ENCODE data around the gene CHMP4A. TPM values are rescaled to one million over a fixed set of nuclear protein-coding genes. Genes with fewer than 3 reads are reported as not detected.
A peak's percentile ranks its signal among the peaks of the same experiment; 100 is the strongest.

The CHMP4A gene
- total and polyA plus RNA-seq, 2 of the 13 experiments (the other 11 are each of a cell fraction or from before 2014, with no cell fraction given): 83.6 to 113 TPM

DNA sequence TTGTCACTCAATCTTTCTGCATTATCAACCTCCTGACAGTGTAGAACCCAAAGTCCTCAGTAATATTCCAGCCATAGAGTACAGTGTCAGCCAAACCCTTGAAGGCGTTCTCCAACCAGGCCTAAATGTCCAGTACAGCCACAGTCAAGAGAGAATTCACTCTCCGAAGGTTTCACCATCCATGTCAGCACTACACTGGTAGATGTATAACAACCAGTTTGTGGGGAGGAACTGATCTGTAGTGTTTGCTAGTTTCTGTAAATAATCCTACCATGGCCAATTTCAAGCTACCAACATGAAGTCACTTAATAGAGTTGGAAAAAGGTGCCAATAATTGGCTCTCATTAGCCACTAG, 3.0 kb upstream of the CHMP4A start:
- intact Hi-C loops (cut with micrococcal nuclease; ENCODE audit: unreplicated experiment) (loop anchor here (1.0 to 2.0 kb wide), 4 partner anchors 16 to 81 kb away; partner anchors contain the start of genes GMPR2, NEDD8, RABGGTA and TINF2), in situ Hi-C loops (cut with HindIII; ENCODE audit: extremely low pct_ligation_motif_present, low pct_unique_long_range_greater_than_20kb) (no loop called here)
- WGBS (ENCODE audit: low lambda C conversion rate): 94% methylated on average over 2 of the region's 2 CpGs
- peak overlapping the region; percentile 1 for H3K27ac ChIP-seq (ENCODE audit: extremely low read length, insufficient read depth, low read length)
- no peaks in the 10 kb centered on the region for H4K20me1 ChIP-seq (ENCODE audit: insufficient read depth, low read length)
- no TSS peak for BruUV-seq (replicated peaks)
- peak overlapping the region in 1 of 3 experiments; percentile 98; a peak in 1 of 6 replicates for H3K4me3 ChIP-seq (replicated peaks in 1 of 3; ENCODE audit: insufficient read depth in 1 of 3, low read depth in 2 of 3, low read length in 3 of 3)
- no peaks in the 10 kb centered on the region for H3K9me3 ChIP-seq (ENCODE audit: low read length)
- DNase-seq (ENCODE audit: low spot score) (no peak), FAIRE-seq (no peak), ATAC-seq (no peak)
- peaks cover 22% of the 10 kb centered on the region for H3K79me2 ChIP-seq (ENCODE audit: insufficient read depth, low read length)
- peaks cover 8 to 15% of the 10 kb centered on the region in 2 experiments; a peak in 4 of 5 replicates for H3K36me3 ChIP-seq (replicated peaks in 1 of 2; ENCODE audit: control insufficient read depth in 1 of 2, insufficient read depth in 2 of 2, low read length in 2 of 2)
- peak overlapping the region; percentile 81 for H3K9ac ChIP-seq (ENCODE audit: insufficient read depth, low read depth, low read length)
- peak overlapping the region; percentile 93 for H3K4me2 ChIP-seq (ENCODE audit: low read depth, low read length)
- H2AFZ ChIP-seq (ENCODE audit: low read length): no peak overlapping the region
- ChIA-PET CTCF (ENCODE audit: low intra/inter-chr PET ratio, low total read pairs) (interaction anchor here (1.3 to 3.1 kb wide), 5 partner anchors 16 to 92 kb away, joined by 7 to 44 read pairs (median 10); partner anchors contain the start of genes CIDEB, GMPR2, NEDD8 and RABGGTA), POLR2A (interaction anchor here (0.9 to 8.1 kb wide), 28 partner anchors 9 to 1122 kb away, joined by 3 to 230 read pairs (median 8); partner anchors contain the start of genes ACIN1, C14orf119, CIDEB and DCAF11)
- peaks cover 38% of the 10 kb centered on the region for H3K4me1 ChIP-seq (ENCODE audit: insufficient read depth, low read length)
- H3K27me3 ChIP-seq (ENCODE audit: control insufficient read depth in 1 of 2, insufficient read depth in 2 of 2, low read length in 2 of 2): no peaks in the 10 kb centered on the region; a peak in 1 of 5 replicates
- TF ChIP-seq, protein P1, sequence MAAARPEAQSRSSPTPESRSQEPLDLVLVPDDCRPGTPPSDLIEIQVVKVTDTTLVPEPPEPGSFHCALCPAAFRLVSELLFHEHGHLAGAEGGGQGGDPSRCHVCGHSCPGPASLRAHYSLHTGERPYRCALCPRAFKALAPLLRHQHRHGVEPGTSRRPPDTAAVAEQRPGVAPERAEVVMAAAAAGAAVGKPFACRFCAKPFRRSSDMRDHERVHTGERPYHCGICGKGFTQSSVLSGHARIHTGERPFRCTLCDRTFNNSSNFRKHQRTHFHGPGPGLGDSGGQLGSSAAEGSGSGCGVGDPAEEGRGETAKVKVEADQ (CRISPR knock-in tag; IDR thresholded peaks at IDR 0.05; ENCODE audit: borderline replicate concordance): no peak
- TF ChIP-seq BRD4 (CRISPR knock-in tag; IDR thresholded peaks at IDR 0.05): no peak
- no peak for TF ChIP-seq TEAD3 (CRISPR knock-in tag; optimal IDR thresholded peaks at IDR 0.05; ENCODE audit: borderline replicate concordance)
- TF ChIP-seq HMG20A (CRISPR knock-in tag; IDR thresholded peaks at IDR 0.05; ENCODE audit: borderline replicate concordance): no peak
- no peak for TF ChIP-seq PITX1 (CRISPR knock-in tag; IDR thresholded peaks at IDR 0.05)
- TF ChIP-seq, protein P2, sequence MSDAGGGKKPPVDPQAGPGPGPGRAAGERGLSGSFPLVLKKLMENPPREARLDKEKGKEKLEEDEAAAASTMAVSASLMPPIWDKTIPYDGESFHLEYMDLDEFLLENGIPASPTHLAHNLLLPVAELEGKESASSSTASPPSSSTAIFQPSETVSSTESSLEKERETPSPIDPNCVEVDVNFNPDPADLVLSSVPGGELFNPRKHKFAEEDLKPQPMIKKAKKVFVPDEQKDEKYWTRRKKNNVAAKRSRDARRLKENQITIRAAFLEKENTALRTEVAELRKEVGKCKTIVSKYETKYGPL (CRISPR knock-in tag; IDR thresholded peaks at IDR 0.05): no peak
- no peak for TF ChIP-seq GABPB1 (CRISPR knock-in tag; IDR thresholded peaks at IDR 0.05)
- TF ChIP-seq FLYWCH1 (CRISPR knock-in tag; IDR thresholded peaks at IDR 0.05): peak; percentile 90; the same call in 1 of the 2 replicates
- TF ChIP-seq PHF8 (CRISPR knock-in tag; IDR thresholded peaks at IDR 0.05): no peak
- TF ChIP-seq ONECUT2 (CRISPR knock-in tag; IDR thresholded peaks at IDR 0.05): 0 out of 2 replicates have a peak, but pooled peaks have one; percentile 2
- TF ChIP-seq TOPORS (CRISPR knock-in tag; IDR thresholded peaks at IDR 0.05): no peak
- no peak for TF ChIP-seq NFE2 (CRISPR knock-in tag; IDR thresholded peaks at IDR 0.05)
- no peak for TF ChIP-seq EEA1 (CRISPR knock-in tag; IDR thresholded peaks at IDR 0.05; ENCODE audit: borderline replicate concordance)
- TF ChIP-seq KDM3A (CRISPR knock-in tag; IDR thresholded peaks at IDR 0.05; ENCODE audit: low read depth): no peak
- TF ChIP-seq, protein P3, sequence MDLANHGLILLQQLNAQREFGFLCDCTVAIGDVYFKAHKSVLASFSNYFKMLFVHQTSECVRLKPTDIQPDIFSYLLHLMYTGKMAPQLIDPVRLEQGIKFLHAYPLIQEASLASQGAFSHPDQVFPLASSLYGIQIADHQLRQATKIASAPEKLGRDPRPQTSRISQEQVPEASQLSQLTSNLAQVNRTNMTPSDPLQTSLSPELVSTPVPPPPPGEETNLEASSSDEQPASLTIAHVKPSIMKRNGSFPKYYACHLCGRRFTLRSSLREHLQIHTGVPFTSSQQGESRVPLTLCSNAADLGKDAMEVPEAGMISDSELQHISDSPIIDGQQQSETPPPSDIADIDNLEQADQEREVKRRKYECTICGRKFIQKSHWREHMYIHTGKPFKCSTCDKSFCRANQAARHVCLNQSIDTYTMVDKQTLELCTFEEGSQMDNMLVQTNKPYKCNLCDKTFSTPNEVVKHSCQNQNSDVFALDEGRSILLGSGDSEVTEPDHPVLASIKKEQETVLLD (CRISPR knock-in tag; IDR thresholded peaks at IDR 0.05; ENCODE audit: low read depth): 0 out of 2 replicates have a peak, but pooled peaks have one; percentile 6
- no peak for TF ChIP-seq ZNF326 (CRISPR knock-in tag; IDR thresholded peaks at IDR 0.05; ENCODE audit: borderline replicate concordance)
- 0 out of 2 replicates have a peak, but pooled peaks have one; percentile 2 for TF ChIP-seq MTA3 (CRISPR knock-in tag; IDR thresholded peaks at IDR 0.05)
- TF ChIP-seq IRX3 (CRISPR knock-in tag; IDR thresholded peaks at IDR 0.05; ENCODE audit: borderline replicate concordance, low read depth): peak; percentile 44; the same call in 1 of the 2 replicates
- no peak for TF ChIP-seq ZNF83 (CRISPR knock-in tag; IDR thresholded peaks at IDR 0.05; ENCODE audit: borderline replicate concordance)

Measured in HepG2 (cell line).